DND-41 (cell line): Measurements from ENCODE around the gene RAPH1.

Source experiments
- CTCF ChIP-seq: IDR thresholded peaks from 2 replicates; pipeline ENCODE4 v1.5.1; 2012; ENCODE audit warnings: borderline replicate concordance, low read length, moderate library complexity, mild to moderate bottlenecking; ENCODE audit not compliant: poor library complexity, severe bottlenecking; ENCODE audit errors: extremely low read depth
- EZH2 ChIP-seq: IDR thresholded peaks from 3 replicates; pipeline ENCODE4 v1.6.1; 2012; ENCODE audit warnings: borderline replicate concordance, low read depth, mild to moderate bottlenecking, moderate library complexity, low read length, inconsistent platforms; ENCODE audit not compliant: severe bottlenecking

- no peak for TF ChIP-seq CTCF
- no peak for TF ChIP-seq EZH2
Measured at GRCh38 chr2:203566161-203566560, 31.1 kb upstream of the RAPH1 start.
